Stimulated activated CD8-positive, alpha-beta memory T cell treated with anti-CD3 and anti-CD28 coated beads, Interleukin-2, amount 100 ng/mL, for 1 hour (primary cell): Measurements from ENCODE around the gene GTF2H4.
"Not testable (repeated sequence)": the region's sequence is repeated elsewhere in the genome, so short reads cannot be mapped to it uniquely, and the experiment has no call there.

Source experiments
- DNase-seq, 2 donors: peaks; one replicate each; pipeline ENCODE4 v3.0.0-alpha.2; 2020; ENCODE audit warnings: low read depth in 2 of 2

GTF2H4 gene

DNA sequence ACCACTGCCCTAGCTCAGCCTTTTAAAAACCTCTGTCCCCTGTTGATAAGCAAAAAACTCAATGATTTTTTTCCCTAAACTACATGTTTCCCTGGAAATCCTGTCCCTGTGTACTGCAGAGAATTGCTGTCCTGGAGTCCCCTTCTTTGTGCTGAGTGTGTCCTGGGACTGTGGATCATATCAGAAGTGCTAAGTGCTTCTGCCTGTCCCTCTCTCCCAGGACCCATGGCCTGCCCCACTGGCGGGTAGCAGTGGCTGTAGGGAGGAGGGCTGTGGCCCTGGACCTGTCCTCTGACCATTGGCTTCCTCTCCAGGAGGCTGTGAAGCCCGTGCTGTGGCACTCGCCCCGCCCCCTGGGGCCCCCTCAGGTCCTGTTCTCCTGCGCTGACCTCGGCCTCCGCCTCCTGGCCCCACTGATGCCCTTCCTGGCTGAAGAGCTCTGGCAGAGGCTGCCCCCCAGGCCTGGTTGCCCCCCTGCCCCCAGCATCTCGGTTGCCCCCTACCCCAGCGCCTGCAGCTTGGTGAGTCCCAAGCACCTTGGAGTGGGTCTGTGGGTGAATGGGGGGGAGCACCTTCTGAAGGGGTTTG, 16.1 kb downstream of the GTF2H4 start:
- not testable (repeated sequence) for DNase-seq

DNA sequence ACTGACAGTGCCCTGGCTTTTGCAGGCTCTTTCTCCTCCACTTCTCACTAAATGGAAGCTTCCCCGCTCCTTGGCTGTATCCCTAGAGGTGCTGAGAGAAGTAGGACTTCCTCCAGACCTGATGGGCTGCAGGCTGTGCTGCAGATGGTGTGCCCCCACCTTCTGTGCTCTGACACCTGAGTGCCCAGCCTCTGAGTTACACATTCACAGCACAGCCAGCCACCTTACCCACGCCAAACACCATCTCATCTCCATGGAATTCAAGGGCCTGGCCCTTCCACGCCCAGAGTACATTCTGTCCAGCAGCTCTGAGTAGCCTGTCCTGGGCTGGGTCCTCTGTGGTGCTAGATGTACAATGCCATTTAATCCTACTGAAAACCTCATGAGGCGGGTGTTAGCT, 18.6 kb downstream of the GTF2H4 start:
- DNase-seq, result no peak

DNA sequence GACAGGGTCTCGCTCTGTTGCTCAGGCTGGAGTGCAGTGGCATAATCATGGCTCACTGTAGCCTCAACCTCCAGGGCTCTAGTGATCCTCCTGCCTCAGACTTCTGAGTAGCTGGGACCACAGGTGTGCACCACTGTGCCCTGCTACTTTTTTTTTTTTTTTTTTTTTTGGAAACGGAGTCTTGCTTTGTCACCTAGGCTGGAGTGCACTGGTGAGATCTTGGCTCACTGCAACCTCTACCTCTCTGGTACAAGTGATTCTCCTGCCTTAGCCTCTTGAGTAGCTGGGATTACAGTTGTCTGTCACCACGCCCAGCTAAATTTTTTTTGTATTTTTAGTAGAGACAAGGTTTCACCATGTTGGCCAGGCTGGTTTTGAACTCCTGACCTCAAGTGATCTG, 19.1 kb downstream of the GTF2H4 start:
- not testable (repeated sequence) for DNase-seq

DNA sequence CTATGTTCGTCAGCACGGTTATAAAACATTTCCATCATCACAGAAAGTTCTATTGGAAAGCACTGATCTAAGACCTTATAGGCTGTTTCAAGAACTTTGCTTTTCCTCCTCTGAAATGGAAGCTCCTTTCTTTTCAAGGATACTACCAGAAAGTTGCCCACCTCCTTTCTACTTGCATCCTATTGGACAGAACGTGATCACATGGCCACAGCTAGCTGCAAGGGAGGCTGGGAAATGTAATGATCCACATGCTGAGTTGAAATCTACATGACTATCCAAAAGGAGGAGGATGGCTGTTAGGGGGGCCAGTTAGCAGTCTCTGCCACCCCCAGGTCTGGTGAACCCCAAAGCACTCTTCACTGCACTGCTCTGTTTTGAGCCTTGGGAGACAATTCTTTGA, 20.7 kb downstream of the GTF2H4 start:
- DNase-seq, result no peak

DNA sequence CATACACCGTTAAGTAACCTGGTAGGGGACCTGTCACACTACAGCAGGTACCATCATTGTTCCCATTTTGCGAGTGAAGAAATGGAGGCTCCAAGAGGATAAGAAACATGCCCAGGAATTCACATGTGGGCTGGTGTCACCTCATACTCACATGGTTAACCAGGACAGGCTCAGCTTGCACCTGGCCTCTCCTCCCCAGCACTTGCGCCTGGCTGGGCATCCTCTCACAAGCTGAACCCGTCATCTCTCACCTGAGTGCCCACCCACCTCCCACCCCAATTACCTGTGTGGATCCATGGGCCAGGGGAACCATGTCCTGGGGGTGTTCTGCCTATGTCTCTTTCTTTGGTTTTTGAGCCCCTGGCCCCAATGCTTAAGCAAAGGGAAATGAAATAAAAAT, 22.5 kb downstream of the GTF2H4 start:
- no peak for DNase-seq

DNA sequence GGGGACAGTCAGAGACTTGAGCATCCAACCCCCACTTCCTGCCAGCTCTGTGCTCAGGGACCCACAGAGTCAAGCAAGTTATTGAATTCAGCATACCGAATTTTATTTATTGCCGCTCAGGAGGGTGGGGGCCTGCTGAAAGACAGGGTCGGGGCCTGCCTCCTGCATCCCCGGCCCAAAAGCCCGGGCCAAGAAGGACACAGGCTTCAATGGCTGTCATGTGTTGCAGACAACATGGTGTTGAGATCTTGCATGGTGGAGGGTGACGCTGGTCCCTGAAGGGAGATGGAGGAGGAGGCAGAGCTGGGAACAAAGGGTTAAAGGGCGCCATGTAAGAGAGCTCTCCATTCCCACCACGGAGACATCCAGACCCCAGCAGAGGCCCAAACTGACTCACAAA, 23.3 kb downstream of the GTF2H4 start:
- no peak for DNase-seq

DNA sequence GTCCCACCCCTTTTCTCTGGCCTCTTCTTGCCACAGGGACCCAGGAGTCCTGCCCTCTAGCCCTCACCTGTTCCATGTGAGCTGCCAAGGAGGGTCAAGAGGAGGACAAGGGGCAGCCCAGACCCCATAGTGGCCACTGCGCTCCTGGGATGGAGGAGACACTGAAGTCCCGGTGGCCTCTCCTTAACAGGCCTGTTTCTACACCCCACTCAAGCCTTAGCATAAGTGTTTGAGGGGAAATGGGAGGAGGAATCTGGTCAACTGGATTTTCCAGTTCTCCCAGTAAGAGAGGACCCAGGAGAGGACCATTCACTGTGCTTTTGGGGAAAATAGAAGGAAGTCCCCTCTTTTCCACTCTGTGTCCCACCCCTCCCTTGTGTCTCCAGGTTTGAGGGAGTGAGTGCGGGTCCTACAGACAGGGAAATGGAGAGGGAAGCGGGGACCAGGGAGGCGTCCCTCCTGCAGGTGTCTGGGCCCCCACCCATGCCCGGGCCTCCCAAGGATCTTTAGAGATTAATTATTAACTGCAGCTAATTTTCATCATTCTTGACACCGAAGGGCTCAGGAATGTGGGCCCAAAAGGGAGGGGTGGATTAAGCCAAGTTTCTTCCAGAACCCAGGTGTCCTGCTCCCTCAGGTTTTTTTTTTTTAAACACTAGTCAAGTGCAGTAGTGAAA, 24.1 kb downstream of the GTF2H4 start, which contains the start of gene SFTA2:
TSS of gene SFTA2 (minus strand) at position 202 of the 677 bp plus-strand sequence. CDS start at position 128, 74 bp downstream.
- no peak for DNase-seq

DNA sequence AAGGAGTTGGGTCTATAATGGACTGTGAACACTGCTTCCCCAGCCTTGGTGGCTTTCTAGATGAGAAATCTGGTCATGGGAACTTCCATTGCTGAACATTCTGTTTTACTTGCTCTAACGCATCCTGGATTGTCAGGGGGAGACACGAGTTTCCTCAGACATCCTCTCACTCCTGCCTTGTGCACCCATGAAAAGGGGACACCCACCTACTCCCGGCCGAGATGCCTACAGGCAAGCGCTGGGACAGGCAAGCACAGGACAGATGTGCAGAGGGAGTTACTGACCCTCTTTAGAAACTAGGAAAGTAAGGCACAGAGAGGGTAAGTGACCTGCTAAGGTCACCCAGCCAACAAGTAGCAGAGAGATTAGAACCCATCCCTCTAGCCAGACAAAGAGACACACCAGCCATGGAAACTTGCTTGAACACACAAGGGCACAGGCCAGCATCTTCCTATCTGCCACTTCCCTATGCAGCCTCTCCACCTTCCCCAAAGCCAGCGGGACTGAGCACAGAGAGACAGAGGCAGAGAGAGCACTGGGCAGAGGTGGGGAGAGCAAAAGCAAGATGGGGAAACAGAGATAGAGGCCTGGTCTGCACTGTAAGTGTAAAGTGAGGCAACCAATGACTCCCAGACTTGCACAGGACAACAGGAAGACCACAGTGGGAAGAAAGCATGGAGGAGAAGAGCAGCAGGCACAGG, 24.8 kb downstream of the GTF2H4 start:
- DNase-seq, result no peak

DNA sequence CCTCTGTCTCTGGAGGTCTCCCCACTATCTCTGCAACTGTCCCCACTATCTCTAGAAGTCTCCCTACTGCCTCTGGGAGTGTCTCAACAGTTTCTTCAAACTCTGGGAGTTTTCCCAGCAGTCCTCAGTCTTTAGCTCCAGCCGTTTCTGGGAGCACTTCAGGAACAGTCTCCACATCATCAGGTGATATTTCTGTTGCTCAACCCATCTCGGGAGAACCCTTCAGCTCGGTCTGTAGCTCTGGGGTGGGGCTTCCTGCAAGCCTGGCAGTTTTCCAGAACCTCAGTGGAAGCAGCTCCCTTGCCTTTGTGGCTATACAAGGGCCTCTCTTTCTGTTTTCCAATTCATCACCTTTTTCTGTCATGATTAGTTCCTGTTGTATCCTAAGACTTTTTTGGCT, 27.0 kb downstream of the GTF2H4 start:
- DNase-seq, result no peak

DNA sequence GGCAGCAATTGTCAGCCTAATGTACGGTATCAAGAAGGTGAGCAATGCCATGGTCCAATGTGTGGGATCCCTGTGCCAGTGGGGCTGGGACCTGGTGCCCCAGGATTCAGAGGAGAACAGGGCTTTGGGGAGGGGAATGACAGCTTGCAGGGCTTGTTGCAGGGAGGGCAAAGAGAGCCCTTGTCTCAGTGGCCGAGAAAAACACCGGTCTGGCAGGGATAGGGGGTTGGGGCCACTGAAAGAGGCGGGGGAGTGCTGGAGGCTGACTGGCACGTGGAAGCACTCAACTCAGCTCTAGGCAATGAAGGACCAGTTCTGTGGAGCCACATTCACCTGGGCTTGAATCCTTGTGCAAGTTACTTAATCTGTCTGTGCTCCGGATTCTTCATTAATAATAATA, 29.3 kb downstream of the GTF2H4 start:
- DNase-seq, result no peak

DNA sequence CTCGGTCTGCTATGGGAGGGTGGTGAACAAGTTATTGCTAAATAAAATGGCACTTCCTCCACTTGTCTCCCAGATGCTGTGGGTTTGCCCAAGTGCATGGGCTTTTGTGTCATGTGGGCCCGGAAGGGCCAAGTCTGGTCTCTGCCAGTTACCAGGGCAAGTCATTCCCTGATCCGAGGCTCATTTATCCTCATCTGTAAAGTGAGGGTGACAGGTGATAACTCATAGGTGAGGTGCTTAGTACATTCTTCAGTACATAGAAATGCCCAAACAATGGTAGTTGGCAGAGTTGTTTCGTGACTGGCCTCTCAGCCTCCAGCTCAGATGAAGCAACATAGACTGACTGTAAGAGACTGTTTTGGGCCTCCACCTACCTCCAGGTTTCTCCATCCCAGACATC, 30.7 kb downstream of the GTF2H4 start:
- DNase-seq, result no peak

DNA sequence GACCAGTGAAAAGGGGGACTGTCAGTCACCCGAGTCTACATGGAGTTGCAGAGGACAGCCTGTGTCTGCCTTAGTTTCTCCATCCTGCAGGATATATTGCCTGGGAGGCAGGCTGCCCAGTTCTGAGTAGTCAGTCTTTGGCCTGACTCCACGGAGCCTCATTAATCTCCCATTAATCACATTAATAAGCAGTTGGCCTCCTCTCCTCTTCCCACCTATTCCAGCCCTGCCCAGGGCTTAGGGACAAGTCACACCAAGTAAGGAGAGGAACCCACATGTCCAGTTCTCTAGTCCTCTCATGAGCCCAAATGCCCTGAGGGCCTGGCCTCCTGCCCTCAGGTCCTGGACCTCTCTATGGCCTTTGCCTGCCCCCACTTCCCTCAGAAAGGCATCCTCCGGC, 31.5 kb downstream of the GTF2H4 start:
- no peak for DNase-seq

DNA sequence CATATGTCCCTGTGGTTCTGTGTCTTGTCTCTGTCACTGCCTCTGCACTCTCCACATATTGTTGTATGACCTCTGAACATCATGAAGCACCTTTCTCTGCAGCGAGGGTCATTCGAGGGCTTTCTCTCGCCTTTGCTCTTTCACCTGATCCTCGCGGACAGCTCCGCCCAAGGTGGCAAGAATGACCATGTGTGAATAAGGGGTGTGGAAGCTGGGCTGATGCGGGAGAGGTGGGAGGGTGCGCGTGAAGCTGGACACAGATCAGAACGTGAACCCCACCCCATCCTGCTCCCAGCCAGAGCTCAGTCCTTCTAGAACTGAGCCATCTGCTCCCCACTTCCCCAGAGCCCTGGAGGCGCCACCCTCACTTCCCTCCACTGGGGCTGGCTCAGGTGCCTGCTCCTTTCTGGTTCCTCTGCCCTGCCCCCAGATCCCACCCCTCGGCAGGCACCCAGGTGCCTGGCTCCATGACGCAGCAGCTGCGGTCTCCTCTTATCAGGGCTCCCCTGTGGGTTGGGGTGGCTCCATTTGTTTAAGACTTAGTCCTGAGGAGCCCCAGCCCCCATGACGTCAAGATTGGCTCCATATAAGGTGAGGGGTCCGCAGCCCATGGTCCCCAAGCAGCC, 32.5 kb downstream of the GTF2H4 start, which contains the start of gene MUCL3:
TSS of gene MUCL3 (plus strand) at position 613 of the 626 bp plus-strand sequence. CDS start 27 bp downstream, outside the sequence.
- no peak for DNase-seq

DNA sequence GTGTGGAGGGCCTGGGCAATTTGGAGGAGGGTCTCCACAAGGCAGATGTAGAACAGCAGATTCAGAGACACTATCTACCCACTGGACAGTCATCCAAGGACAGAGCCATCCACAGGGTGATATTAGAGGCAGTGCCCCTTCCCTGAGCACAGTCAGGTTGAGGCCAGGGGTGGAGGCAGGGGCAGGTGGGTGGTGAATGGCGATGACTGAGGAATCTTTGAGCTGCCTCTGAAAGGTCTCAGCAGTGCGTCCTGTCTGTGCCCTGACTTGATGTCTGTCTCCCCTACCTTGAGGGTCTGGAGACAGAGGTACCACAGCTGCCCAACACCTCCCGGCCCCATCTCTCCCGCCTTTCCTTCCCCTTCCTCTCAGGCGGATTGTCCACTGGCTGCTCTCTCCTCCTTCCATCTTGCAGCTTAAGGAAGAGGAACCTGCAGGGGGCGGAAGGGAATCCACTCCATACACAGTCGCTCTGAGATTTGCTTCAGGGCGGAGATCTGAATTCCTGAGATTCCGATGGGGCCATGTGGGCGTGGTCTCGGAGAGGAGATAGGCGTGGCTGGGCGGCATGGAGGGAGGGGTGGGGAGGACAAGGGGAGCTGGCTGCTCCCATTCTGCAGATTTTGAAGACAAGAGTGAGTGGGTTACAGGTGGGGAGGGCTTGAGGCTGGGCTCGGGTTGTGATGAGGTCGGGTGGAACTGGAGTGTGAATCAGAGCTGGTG, 34.5 kb downstream of the GTF2H4 start:
- no peak for DNase-seq

DNA sequence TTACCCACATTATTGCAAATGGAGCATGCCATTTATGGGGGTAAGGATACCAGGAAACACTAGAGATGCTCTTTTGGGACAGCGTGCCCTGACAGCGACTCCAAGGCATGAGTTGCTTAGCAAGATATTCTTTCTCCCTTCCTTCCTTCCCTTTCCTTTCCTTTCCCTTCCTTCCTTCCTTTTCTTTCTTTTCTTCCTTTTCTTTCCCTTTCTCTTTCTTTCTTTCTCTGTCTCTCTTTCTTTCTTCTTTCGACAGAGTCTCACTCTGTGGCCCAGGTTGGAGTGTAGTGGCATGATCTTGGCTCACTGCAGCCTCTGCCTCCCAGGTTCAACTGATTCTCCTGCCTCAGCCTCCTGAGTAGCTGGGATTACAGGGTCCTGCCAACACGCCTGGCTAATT, 36.0 kb downstream of the GTF2H4 start:
- DNase-seq, result no peak

DNA sequence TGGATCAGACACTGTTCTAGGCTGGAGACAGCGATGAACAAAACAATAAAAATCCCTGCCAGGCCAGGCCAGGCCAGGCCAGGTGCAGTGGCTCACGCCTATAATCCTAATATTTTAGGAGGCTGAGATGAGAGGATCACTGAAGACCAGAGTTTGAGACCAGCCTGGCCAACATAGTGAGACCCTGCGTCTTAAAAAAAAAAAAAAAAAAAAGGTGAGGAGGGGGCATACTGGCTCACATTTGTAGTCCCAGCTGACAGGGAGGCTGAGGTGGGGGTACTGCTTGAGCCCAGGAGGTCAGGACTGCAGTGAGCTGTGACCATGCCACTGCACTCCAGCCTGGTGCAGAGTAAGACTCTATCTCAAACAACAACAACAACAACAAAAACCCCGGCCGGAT, 37.3 kb downstream of the GTF2H4 start:
- DNase-seq, result no peak

DNA sequence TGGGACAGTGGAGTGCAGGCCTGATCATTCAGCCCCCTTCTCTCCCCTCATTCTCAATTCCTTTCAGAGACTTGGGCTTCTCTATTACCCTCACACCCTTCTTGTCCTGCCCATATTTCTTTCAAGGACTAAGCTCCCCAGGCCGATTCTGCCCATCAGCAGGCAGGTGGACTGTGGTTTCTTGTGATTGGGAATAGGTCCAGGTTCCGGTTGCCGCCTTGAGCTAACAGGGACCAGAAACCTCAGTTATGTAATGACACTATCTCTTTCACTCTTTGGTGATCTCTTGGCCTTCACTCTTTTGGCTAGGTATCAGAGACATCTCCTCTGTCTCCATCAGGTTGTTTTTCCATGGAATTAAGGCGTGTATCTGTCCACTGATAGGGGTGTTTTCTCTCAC, 39.2 kb downstream of the GTF2H4 start:
- DNase-seq, result no peak

DNA sequence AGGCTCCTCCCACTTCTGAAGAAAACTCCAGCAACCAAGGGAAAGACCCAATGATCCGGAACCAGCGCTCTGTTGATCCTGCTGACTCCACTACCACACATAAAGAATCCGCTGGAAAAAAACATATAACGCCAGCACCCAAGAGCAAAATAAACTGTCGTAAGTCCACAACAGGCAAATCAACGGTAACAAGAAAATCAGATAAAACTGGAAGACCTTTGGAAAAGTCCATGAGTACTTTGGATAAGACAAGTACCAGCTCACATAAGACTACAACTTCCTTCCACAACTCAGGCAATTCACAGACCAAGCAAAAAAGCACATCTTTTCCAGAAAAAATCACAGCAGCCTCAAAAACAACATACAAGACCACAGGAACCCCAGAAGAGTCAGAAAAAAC, 40.8 kb downstream of the GTF2H4 start:
- DNase-seq, result no peak

DNA sequence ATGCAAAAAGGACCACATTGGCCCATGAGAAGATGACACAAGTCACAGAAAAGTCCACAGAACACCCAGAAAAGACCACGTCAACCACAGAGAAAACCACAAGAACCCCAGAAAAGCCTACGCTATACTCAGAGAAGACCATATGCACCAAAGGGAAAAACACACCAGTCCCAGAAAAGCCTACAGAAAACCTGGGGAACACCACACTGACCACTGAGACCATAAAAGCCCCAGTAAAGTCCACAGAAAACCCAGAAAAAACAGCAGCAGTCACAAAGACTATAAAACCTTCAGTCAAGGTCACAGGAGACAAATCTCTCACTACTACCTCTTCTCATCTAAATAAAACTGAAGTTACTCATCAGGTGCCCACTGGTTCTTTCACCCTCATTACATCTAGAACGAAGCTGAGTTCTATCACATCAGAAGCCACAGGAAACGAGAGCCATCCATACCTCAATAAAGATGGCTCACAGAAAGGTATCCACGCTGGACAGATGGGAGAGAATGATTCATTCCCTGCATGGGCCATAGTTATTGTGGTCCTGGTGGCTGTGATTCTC, 44.0 kb downstream of the GTF2H4 start:
- no peak for DNase-seq

DNA sequence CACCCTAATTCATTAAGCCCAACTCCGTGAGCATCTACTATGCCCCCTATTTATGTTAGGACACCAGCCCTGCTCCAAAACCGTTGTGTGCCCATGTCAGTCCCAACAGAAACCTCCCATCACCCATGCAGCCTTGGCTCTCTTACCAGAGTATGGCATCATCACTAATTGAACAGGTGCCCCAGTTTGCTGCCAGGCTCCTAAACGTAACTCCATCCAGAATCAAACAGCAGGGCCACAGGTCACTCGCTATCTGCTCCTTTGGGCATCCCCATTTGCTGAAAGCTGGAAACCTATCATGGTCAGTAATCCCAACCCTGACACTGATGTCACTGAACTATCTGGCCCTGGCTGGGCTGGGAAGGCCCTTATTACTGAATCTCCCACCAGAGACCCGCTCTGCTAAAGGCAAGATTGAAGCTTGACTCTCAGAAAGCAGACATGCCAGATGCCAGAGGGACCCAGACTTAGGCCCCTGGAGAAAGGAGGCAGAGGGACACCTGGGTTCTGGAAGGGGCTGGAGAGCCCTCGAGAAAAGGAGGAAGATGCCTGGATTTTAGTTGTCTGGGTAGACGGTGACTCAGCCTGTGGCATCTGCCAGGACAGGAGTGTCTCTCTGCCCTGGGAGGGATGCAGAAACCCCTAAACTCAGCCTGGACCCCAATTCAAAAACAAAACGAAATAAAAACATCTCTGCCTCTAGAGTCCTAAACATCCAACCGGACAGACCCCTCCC, 46.8 kb downstream of the GTF2H4 start:
- no peak for DNase-seq
